GM12872 (cell line): Measurements from ENCODE around the gene ANXA10.

Experiments
- TF ChIP-seq, protein P1 (sequence below): IDR thresholded peaks from 3 replicates; pipeline ENCODE4 v1.5.1; 2011; ENCODE audit warnings: low read depth, mild to moderate bottlenecking, low read length, moderate library complexity; ENCODE audit not compliant: insufficient read depth

Gene ANXA10

DNA sequence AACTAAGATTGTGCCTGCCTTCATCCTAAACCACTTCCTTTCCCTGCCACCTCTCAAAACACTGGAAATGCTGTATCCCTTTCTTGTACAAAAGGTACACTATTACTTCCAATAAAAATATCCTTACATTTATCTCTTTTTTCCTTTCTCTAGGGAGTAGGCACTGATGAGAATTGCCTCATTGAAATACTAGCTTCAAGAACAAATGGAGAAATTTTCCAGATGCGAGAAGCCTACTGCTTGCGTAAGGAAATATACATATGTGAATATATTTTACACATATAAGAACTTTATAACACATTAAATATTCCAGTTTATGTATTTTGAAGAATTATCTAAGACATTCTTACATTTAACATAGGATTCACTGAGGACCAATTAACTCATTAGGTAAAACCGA, 71.7 kb downstream of the ANXA10 start:
- TF ChIP-seq, protein P1, sequence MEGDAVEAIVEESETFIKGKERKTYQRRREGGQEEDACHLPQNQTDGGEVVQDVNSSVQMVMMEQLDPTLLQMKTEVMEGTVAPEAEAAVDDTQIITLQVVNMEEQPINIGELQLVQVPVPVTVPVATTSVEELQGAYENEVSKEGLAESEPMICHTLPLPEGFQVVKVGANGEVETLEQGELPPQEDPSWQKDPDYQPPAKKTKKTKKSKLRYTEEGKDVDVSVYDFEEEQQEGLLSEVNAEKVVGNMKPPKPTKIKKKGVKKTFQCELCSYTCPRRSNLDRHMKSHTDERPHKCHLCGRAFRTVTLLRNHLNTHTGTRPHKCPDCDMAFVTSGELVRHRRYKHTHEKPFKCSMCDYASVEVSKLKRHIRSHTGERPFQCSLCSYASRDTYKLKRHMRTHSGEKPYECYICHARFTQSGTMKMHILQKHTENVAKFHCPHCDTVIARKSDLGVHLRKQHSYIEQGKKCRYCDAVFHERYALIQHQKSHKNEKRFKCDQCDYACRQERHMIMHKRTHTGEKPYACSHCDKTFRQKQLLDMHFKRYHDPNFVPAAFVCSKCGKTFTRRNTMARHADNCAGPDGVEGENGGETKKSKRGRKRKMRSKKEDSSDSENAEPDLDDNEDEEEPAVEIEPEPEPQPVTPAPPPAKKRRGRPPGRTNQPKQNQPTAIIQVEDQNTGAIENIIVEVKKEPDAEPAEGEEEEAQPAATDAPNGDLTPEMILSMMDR: no peak

- TF ChIP-seq, protein P1: no peak
Observed at GRCh38 chr4:168164915-168165548, 72.7 kb downstream of the ANXA10 start.

DNA sequence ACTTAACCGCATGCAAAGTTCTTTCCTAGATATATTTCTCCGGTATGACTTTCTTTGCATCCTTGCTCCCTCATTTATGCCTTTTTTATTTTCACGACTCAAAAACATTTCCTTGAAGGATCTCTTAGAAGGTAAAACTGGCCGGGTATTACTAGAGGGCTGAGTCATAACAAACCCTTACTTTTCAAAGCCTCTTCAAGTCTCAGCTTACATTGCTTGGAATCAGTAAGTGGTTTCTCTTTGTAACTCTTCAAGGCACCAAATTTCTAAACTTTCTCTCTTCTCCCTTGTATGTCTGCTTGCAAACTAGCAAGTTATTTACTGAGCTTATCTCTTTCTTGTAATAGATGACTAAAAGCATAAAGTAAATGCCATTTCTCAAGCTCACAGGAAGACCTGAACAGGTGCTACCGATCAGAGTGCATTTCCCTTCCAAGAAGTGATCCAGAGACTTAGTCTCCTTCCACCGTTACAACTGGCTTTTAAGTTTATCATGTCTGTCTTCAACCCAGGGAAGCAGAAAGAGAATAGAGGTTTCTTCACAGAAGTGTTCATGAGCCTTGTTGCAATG, 75.5 kb downstream of the ANXA10 start:
- TF ChIP-seq, protein P1: no peak

DNA sequence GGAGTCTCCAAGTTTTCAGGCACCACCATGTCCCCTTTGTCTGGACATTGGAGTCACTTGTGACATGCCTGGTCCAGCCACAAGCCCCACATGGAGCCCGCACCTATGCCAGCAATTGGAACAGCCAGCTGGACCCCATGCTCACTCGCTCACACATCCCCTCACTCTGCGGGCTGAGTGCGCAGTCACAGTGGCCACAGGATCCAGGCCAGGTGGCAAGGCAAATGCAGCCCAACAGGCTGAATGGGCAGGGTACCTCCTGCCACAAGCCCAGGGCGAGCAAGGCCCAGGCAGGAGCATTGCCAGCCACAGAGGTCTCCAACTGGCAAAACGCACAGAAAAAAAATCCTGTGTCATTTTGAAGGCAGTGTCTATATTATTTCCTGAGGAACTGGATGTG, 82.0 kb downstream of the ANXA10 start:
- TF ChIP-seq, protein P1: no peak

- TF ChIP-seq, protein P1: no peak
Observed at GRCh38 chr4:168177546-168178149, 85.3 kb downstream of the ANXA10 start.

DNA sequence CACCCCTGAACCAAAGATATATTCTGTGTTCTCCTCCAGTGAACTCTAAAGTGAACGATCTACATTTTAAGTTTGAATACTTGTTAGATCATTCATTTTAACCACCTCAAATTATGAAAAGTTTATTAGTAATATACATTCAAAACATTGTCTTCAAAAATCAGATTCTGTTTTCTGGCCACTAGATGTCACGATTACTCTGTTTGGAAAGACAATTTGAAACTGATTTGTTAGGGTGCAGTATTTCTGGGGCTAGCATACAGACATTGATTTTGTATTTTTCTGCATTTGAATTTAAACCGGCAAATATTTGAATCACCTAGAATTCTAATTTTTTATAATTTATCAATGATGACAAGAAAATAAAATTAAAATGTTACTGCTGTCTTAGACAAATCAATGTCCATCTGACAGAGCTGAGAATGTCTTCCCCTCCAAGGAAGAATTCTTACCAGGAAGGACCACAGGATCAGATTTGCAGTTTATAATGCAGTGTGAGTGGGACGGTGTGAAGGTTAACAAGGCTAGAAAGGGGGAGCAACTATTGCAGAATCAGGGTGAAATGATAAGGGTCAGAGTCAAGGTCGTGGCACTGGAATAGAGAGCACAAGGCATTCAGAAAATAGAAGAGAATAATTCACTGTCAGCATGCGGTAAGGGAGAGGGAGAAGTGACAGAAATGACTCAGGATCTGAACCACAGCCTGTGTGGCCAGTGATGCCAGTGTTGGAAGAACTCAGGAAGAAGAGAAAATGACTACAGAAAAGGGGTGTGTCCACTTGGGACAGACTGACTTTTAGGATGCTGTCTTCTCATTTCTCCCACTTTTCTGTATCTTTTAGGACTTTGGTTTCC, 91.6 kb downstream of the ANXA10 start:
- TF ChIP-seq, protein P1: peak; percentile 34; the same call in 2 of the 3 replicates

DNA sequence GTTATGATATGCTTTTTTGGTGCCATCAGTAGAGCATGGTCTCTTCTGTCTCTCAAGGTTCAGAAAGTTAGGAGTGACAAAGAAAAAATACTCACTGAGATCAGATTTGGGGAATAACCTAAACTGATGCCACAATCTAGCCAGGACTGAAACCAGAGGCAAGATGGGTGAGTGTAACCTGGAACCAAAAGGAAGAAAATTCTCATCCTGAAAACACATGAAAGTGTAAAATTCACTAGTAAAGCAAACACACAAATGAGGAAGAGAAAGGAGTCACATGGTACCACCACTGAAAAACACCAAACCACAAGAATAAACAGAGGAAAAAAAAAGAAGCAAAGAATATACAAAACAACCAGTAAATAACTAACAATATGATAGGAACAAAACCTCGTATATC, 96.4 kb downstream of the ANXA10 start:
- TF ChIP-seq, protein P1: no peak
